ENCODE measurements around the gene SAG. TPM values are rescaled to one million over a fixed set of nuclear protein-coding genes. Genes with fewer than 3 reads are reported as not detected.

Gene SAG
- not detected for polyA plus RNA-seq (2013, experiment 1 of 2)
- not detected for polyA plus RNA-seq (2013, experiment 2 of 2)

GRCh38 chr2:233307565-233307964 lies at the start of gene SAG:
SAG (plus strand) TSS chr2:233307816; CDS start chr2:233309190, 1,374 bp downstream.
- Histone ChIP-seq H2BK120ac (ENCODE audit: low read depth, low read length) (no peak within 1 kb of the TSS), H4K91ac (ENCODE audit: low read length) (no peak within 1 kb of the TSS), H2AK5ac (ENCODE audit: low read length, severe bottlenecking) (no peak within 1 kb of the TSS)

GRCh38 chr2:233258211-233258610 lies 49.4 kb upstream of the SAG start:
- no peak overlapping the region for H4K8ac ChIP-seq (ENCODE audit: low read length)
- no peak overlapping the region for H2BK120ac ChIP-seq (ENCODE audit: low read depth, low read length)
- H3K36me3 ChIP-seq (ENCODE audit: control insufficient read depth in 1 of 2, insufficient read depth in 2 of 2, low read depth in 1 of 2, low read length in 2 of 2) = peaks cover 35 to 74% of the 10 kb centered on the region in 2 experiments
- no peak overlapping the region for H3K27ac ChIP-seq (ENCODE audit: low read length, poor library complexity, severe bottlenecking)
- no peak overlapping the region for H3K4ac ChIP-seq (ENCODE audit: low read depth in 1 of 2, low read length in 2 of 2)
- H3K9ac ChIP-seq (ENCODE audit: low read length) = no peak overlapping the region
- H3K27me3 ChIP-seq (ENCODE audit: control insufficient read depth in 1 of 2, insufficient read depth in 1 of 2, low read length in 2 of 2) = no peaks in the 10 kb centered on the region
- H3K79me1 ChIP-seq (replicated peaks; ENCODE audit: low read length, poor library complexity, severe bottlenecking) = peaks cover 40% of the 10 kb centered on the region
- H2BK12ac ChIP-seq (ENCODE audit: low read length in 2 of 2) = no peak overlapping the region
- H3K4me1 ChIP-seq (ENCODE audit: control insufficient read depth, insufficient read depth, low read depth, low read length) = no peaks in the 10 kb centered on the region
- no peak overlapping the region for H2AFZ ChIP-seq (ENCODE audit: low read depth, low read length)
- H3K9me3 ChIP-seq (ENCODE audit: control insufficient read depth, low read length) = no peaks in the 10 kb centered on the region
- no peak overlapping the region for H3K4me3 ChIP-seq (ENCODE audit: insufficient read depth in 1 of 2, low read depth in 1 of 2, low read length in 2 of 2)
- H3K14ac ChIP-seq (ENCODE audit: low read length in 2 of 2) = no peak overlapping the region
- H4K91ac ChIP-seq (ENCODE audit: low read length) = no peak overlapping the region
- no peak overlapping the region for H2AK5ac ChIP-seq (ENCODE audit: low read length, severe bottlenecking)
- no peak for DNase-seq
- no peak overlapping the region for H2BK15ac ChIP-seq (ENCODE audit: low read depth, poor library complexity, severe bottlenecking)
- 97% methylated on average over 1 of the region's 2 CpGs for WGBS
- H3K18ac ChIP-seq (ENCODE audit: low read depth in 1 of 2, low read length in 2 of 2) = no peak overlapping the region
- no peak overlapping the region for H2BK5ac ChIP-seq (ENCODE audit: low read depth, low read length, poor library complexity, severe bottlenecking)
- H3K4me2 ChIP-seq (ENCODE audit: low read length, poor library complexity, severe bottlenecking) = no peak overlapping the region
- no peak overlapping the region for H3K23ac ChIP-seq (ENCODE audit: low read length in 2 of 2)

More at GRCh38 chr2:233307565-233307964, at the start of gene SAG:
- H3K27ac ChIP-seq (ENCODE audit: low read length, poor library complexity, severe bottlenecking) = no peak within 1 kb of the TSS
- H2BK5ac ChIP-seq (ENCODE audit: low read depth, low read length, poor library complexity, severe bottlenecking) = no peak within 1 kb of the TSS
- no peaks in the 10 kb centered on the region for H3K9me3 ChIP-seq (ENCODE audit: control insufficient read depth, low read length)
- DNase-seq = peak; percentile 10
- peaks cover 6 to 31% of the 10 kb centered on the region in 2 experiments for H3K27me3 ChIP-seq (ENCODE audit: control insufficient read depth in 1 of 2, insufficient read depth in 1 of 2, low read length in 2 of 2)
- H2AFZ ChIP-seq (ENCODE audit: low read depth, low read length) = no peak within 1 kb of the TSS
- no peak within 1 kb of the TSS for H3K14ac ChIP-seq (ENCODE audit: low read length in 2 of 2)
- no peak within 1 kb of the TSS for H3K18ac ChIP-seq (ENCODE audit: low read depth in 1 of 2, low read length in 2 of 2)
- H3K9ac ChIP-seq (ENCODE audit: low read length) = no peak within 1 kb of the TSS
- no peak within 1 kb of the TSS for H3K4me3 ChIP-seq (ENCODE audit: insufficient read depth in 1 of 2, low read depth in 1 of 2, low read length in 2 of 2)
- no peak within 1 kb of the TSS for H4K8ac ChIP-seq (ENCODE audit: low read length)
- no peak within 1 kb of the TSS for H3K4ac ChIP-seq (ENCODE audit: low read depth in 1 of 2, low read length in 2 of 2)
- H2BK12ac ChIP-seq (ENCODE audit: low read length in 2 of 2) = no peak within 1 kb of the TSS
- no peak within 1 kb of the TSS for H3K4me2 ChIP-seq (ENCODE audit: low read length, poor library complexity, severe bottlenecking)
- no peaks in the 10 kb centered on the region for H3K79me1 ChIP-seq (replicated peaks; ENCODE audit: low read length, poor library complexity, severe bottlenecking)
- no peak within 1 kb of the TSS for H2BK15ac ChIP-seq (ENCODE audit: low read depth, poor library complexity, severe bottlenecking)
- no peaks in the 10 kb centered on the region for H3K4me1 ChIP-seq (ENCODE audit: control insufficient read depth, insufficient read depth, low read depth, low read length)
- WGBS = 84% methylated on average over 7 of the region's 7 CpGs
- H3K36me3 ChIP-seq (ENCODE audit: control insufficient read depth in 1 of 2, insufficient read depth in 2 of 2, low read depth in 1 of 2, low read length in 2 of 2) = no peaks in the 10 kb centered on the region
- H3K23ac ChIP-seq (ENCODE audit: low read length in 2 of 2) = no peak within 1 kb of the TSS

- Histone ChIP-seq H4K91ac (ENCODE audit: low read length) (no peak overlapping the region), H3K23ac (ENCODE audit: low read length in 2 of 2) (no peak overlapping the region)
- WGBS = 83% methylated on average over 1 of the region's 1 CpG
Measured at GRCh38 chr2:233259730-233260129, 47.9 kb upstream of the SAG start.

GRCh38 chr2:233260661-233261060 lies 47.0 kb upstream of the SAG start:
- H2BK5ac ChIP-seq (ENCODE audit: low read depth, low read length, poor library complexity, severe bottlenecking) = no peak overlapping the region
- no peak overlapping the region for H3K4me3 ChIP-seq (ENCODE audit: insufficient read depth in 1 of 2, low read depth in 1 of 2, low read length in 2 of 2)
- H2AK5ac ChIP-seq (ENCODE audit: low read length, severe bottlenecking) = no peak overlapping the region
- H3K79me1 ChIP-seq (replicated peaks; ENCODE audit: low read length, poor library complexity, severe bottlenecking) = peaks cover 44% of the 10 kb centered on the region
- no peak overlapping the region for H2AFZ ChIP-seq (ENCODE audit: low read depth, low read length)
- H2BK12ac ChIP-seq (ENCODE audit: low read length in 2 of 2) = no peak overlapping the region
- DNase-seq = no peak
- no peak overlapping the region for H3K23ac ChIP-seq (ENCODE audit: low read length in 2 of 2)
- H4K91ac ChIP-seq (ENCODE audit: low read length) = no peak overlapping the region
- WGBS = 98% methylated on average over 5 of the region's 5 CpGs
- no peak overlapping the region for H3K18ac ChIP-seq (ENCODE audit: low read depth in 1 of 2, low read length in 2 of 2)
- H3K36me3 ChIP-seq (ENCODE audit: control insufficient read depth in 1 of 2, insufficient read depth in 2 of 2, low read depth in 1 of 2, low read length in 2 of 2) = peaks cover 52 to 87% of the 10 kb centered on the region in 2 experiments
- H2BK15ac ChIP-seq (ENCODE audit: low read depth, poor library complexity, severe bottlenecking) = no peak overlapping the region
- no peak overlapping the region for H3K27ac ChIP-seq (ENCODE audit: low read length, poor library complexity, severe bottlenecking)
- H3K27me3 ChIP-seq (ENCODE audit: control insufficient read depth in 1 of 2, insufficient read depth in 1 of 2, low read length in 2 of 2) = no peaks in the 10 kb centered on the region
- no peak overlapping the region for H3K4ac ChIP-seq (ENCODE audit: low read depth in 1 of 2, low read length in 2 of 2)
- no peak overlapping the region for H4K8ac ChIP-seq (ENCODE audit: low read length)
- H3K9ac ChIP-seq (ENCODE audit: low read length) = no peak overlapping the region
- no peak overlapping the region for H3K4me2 ChIP-seq (ENCODE audit: low read length, poor library complexity, severe bottlenecking)
- no peaks in the 10 kb centered on the region for H3K4me1 ChIP-seq (ENCODE audit: control insufficient read depth, insufficient read depth, low read depth, low read length)
- no peak overlapping the region for H2BK120ac ChIP-seq (ENCODE audit: low read depth, low read length)
- H3K9me3 ChIP-seq (ENCODE audit: control insufficient read depth, low read length) = no peaks in the 10 kb centered on the region
- H3K14ac ChIP-seq (ENCODE audit: low read length in 2 of 2) = no peak overlapping the region

More at GRCh38 chr2:233259730-233260129, 47.9 kb upstream of the SAG start:
- H3K79me1 ChIP-seq (replicated peaks; ENCODE audit: low read length, poor library complexity, severe bottlenecking) = peaks cover 42% of the 10 kb centered on the region
- peaks cover 50 to 79% of the 10 kb centered on the region in 2 experiments for H3K36me3 ChIP-seq (ENCODE audit: control insufficient read depth in 1 of 2, insufficient read depth in 2 of 2, low read depth in 1 of 2, low read length in 2 of 2)
- H2AK5ac ChIP-seq (ENCODE audit: low read length, severe bottlenecking) = no peak overlapping the region
- no peak overlapping the region for H3K18ac ChIP-seq (ENCODE audit: low read depth in 1 of 2, low read length in 2 of 2)
- no peak overlapping the region for H3K9ac ChIP-seq (ENCODE audit: low read length)
- no peaks in the 10 kb centered on the region for H3K27me3 ChIP-seq (ENCODE audit: control insufficient read depth in 1 of 2, insufficient read depth in 1 of 2, low read length in 2 of 2)
- no peak overlapping the region for H3K4me2 ChIP-seq (ENCODE audit: low read length, poor library complexity, severe bottlenecking)
- no peak overlapping the region for H2BK120ac ChIP-seq (ENCODE audit: low read depth, low read length)
- H2BK5ac ChIP-seq (ENCODE audit: low read depth, low read length, poor library complexity, severe bottlenecking) = no peak overlapping the region
- no peak overlapping the region for H3K4ac ChIP-seq (ENCODE audit: low read depth in 1 of 2, low read length in 2 of 2)
- H4K8ac ChIP-seq (ENCODE audit: low read length) = no peak overlapping the region
- H3K27ac ChIP-seq (ENCODE audit: low read length, poor library complexity, severe bottlenecking) = no peak overlapping the region
- H3K4me3 ChIP-seq (ENCODE audit: insufficient read depth in 1 of 2, low read depth in 1 of 2, low read length in 2 of 2) = no peak overlapping the region
- H3K4me1 ChIP-seq (ENCODE audit: control insufficient read depth, insufficient read depth, low read depth, low read length) = no peaks in the 10 kb centered on the region
- H2AFZ ChIP-seq (ENCODE audit: low read depth, low read length) = no peak overlapping the region
- H3K9me3 ChIP-seq (ENCODE audit: control insufficient read depth, low read length) = no peaks in the 10 kb centered on the region
- peak; percentile 49 for DNase-seq
- H2BK15ac ChIP-seq (ENCODE audit: low read depth, poor library complexity, severe bottlenecking) = no peak overlapping the region
- no peak overlapping the region for H2BK12ac ChIP-seq (ENCODE audit: low read length in 2 of 2)
- no peak overlapping the region for H3K14ac ChIP-seq (ENCODE audit: low read length in 2 of 2)

Measured in mesenchymal stem cell (in vitro differentiated cells and primary cell).